GM12878 (cell line): ENCODE measurements around the gene ZNF423.

Experiments
- E2F8 ChIP-seq: fragments of 450-650 bp; IDR thresholded peaks from 2 replicates; pipeline ENCODE4 v1.6.1; 2018; ENCODE audit warnings: mild to moderate bottlenecking, low read depth, moderate library complexity; ENCODE audit not compliant: partially characterized antibody
- EZH2 ChIP-seq: IDR thresholded peaks from 2 replicates; pipeline ENCODE4 v1.6.1; 2012; ENCODE audit warnings: low read depth, mild to moderate bottlenecking, control low read depth, inconsistent platforms, low read length, borderline replicate concordance; ENCODE audit not compliant: control insufficient read depth
- GABPA ChIP-seq: IDR thresholded peaks from 2 replicates; pipeline ENCODE4 v1.6.1; 2014; ENCODE audit warnings: antibody characterized with exemption, low read depth, mild to moderate bottlenecking, inconsistent platforms
- JUNB ChIP-seq: IDR thresholded peaks from 2 replicates; pipeline ENCODE4 v1.6.1; 2016; ENCODE audit warnings: antibody characterized with exemption, mild to moderate bottlenecking
- MTA3 ChIP-seq: IDR thresholded peaks from 2 replicates; pipeline ENCODE4 v1.6.1; 2012; ENCODE audit warnings: low read length, inconsistent platforms, borderline replicate concordance
- POLR2A ChIP-seq: IDR thresholded peaks from 2 replicates; pipeline ENCODE4 v1.6.1; 2011; ENCODE audit warnings: low read depth, mild to moderate bottlenecking, low read length
- TF ChIP-seq, protein P1 (sequence below), 3 experiments: IDR thresholded peaks in 2 of 3; conservative IDR thresholded peaks in 1 of 3; 2 replicates each; pipeline ENCODE4 v1.5.1; 2011; ENCODE audit warnings: low read depth in 3 of 3, low read length in 3 of 3, mild to moderate bottlenecking in 3 of 3, control low read depth in 2 of 3, moderate library complexity in 2 of 3, inconsistent platforms in 1 of 3, mixed read lengths in 1 of 3; ENCODE audit not compliant: control insufficient read depth in 2 of 3, insufficient read depth in 1 of 3; ENCODE audit errors: extremely low read depth in 1 of 3

DNA sequence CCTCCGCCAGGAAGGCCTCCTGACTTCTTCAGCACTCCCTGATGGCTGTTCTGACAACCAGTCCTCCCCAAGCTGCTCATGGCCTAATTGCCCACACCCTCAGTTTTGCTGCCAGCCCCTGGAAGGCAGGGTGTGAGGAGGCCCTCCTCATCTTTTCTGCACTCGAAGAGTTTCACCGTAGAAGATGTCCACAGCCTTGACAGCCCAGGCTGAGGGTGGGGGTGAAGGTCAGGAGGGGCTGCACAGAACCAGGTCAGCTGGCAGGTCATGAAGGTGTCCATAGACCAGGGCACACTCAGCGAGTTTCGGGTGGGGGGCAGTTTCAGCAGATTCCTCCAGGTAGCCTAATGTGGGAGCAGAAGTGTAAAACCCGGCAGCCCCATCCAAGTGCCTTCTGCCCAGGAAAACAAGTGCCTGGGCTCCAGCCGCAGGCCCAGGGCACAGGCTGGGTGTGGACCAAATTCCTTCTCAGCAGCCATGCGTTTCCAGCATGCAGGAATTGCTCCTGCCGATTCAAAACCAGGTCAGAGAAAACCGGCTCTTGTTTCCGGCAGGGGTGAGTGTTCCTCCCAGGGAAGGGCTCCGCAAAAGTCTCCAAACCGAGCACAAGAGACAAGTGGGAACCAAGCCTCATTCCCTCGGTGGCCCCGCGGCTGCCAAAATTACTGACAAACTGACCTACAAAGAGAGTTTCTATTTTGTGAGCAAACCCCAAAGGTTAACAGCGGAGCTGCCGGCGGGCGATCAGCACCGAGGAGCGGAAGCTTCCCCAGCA lies 253.5 kb downstream of the ZNF423 start:
- TF ChIP-seq, protein P1, sequence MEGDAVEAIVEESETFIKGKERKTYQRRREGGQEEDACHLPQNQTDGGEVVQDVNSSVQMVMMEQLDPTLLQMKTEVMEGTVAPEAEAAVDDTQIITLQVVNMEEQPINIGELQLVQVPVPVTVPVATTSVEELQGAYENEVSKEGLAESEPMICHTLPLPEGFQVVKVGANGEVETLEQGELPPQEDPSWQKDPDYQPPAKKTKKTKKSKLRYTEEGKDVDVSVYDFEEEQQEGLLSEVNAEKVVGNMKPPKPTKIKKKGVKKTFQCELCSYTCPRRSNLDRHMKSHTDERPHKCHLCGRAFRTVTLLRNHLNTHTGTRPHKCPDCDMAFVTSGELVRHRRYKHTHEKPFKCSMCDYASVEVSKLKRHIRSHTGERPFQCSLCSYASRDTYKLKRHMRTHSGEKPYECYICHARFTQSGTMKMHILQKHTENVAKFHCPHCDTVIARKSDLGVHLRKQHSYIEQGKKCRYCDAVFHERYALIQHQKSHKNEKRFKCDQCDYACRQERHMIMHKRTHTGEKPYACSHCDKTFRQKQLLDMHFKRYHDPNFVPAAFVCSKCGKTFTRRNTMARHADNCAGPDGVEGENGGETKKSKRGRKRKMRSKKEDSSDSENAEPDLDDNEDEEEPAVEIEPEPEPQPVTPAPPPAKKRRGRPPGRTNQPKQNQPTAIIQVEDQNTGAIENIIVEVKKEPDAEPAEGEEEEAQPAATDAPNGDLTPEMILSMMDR (IDR thresholded peaks at IDR 0.05 in 2 of 3, conservative IDR thresholded peaks at IDR 0.05 in 1 of 3; ENCODE audit: control insufficient read depth in 2 of 3, extremely low read depth in 1 of 3, insufficient read depth in 1 of 3, low read depth in 3 of 3, low read length in 3 of 3): no peak
- no peak for TF ChIP-seq JUNB
- TF ChIP-seq GABPA: no peak
- no peak for TF ChIP-seq MTA3
- TF ChIP-seq EZH2: no peak
- no peak for TF ChIP-seq E2F8
- TF ChIP-seq POLR2A: no peak
